ENCODE measurements around the gene NTN1. TPM values are rescaled to one million over a fixed set of nuclear protein-coding genes. Genes with fewer than 3 reads are reported as not detected.

Gene NTN1
- total RNA-seq, 1 donor = 0.81 TPM

GRCh38 chr17:9026741-9027140 is 5.4 kb downstream of the NTN1 start:
- H3K4me3 ChIP-seq (ENCODE audit: low read depth, low read length) = no peak overlapping the region
- TF ChIP-seq CTCF (IDR thresholded peaks at IDR 0.05; ENCODE audit: insufficient read depth, low read length) = no peak
- no peak for DNase-seq (ENCODE audit: low read depth)

- H3K4me3 ChIP-seq (ENCODE audit: low read depth, low read length) = no peak overlapping the region
- DNase-seq (ENCODE audit: low read depth) = no peak
- TF ChIP-seq CTCF (IDR thresholded peaks at IDR 0.05; ENCODE audit: insufficient read depth, low read length) = no peak
Measured at GRCh38 chr17:9028202-9028987, 7.1 kb downstream of the NTN1 start.

GRCh38 chr17:9028988-9029570 is 7.8 kb downstream of the NTN1 start:
- no peak overlapping the region for H3K4me3 ChIP-seq (ENCODE audit: low read depth, low read length)
- DNase-seq (ENCODE audit: low read depth) = no peak
- no peak for TF ChIP-seq CTCF (IDR thresholded peaks at IDR 0.05; ENCODE audit: insufficient read depth, low read length)

- no peak for DNase-seq (ENCODE audit: low read depth)
- no peak overlapping the region for H3K4me3 ChIP-seq (ENCODE audit: low read depth, low read length)
- no peak for TF ChIP-seq CTCF (IDR thresholded peaks at IDR 0.05; ENCODE audit: insufficient read depth, low read length)
Measured at GRCh38 chr17:9032151-9032550, 10.8 kb downstream of the NTN1 start.

GRCh38 chr17:9032583-9032982 is 11.3 kb downstream of the NTN1 start:
- DNase-seq (ENCODE audit: low read depth) = no peak
- no peak overlapping the region for H3K4me3 ChIP-seq (ENCODE audit: low read depth, low read length)
- no peak for TF ChIP-seq CTCF (IDR thresholded peaks at IDR 0.05; ENCODE audit: insufficient read depth, low read length)

GRCh38 chr17:9035249-9035648 is 13.9 kb downstream of the NTN1 start:
- TF ChIP-seq CTCF (IDR thresholded peaks at IDR 0.05; ENCODE audit: insufficient read depth, low read length) = no peak
- no peak overlapping the region for H3K4me3 ChIP-seq (ENCODE audit: low read depth, low read length)
- no peak for DNase-seq (ENCODE audit: low read depth)
